Lower leg skin (tissue), 4 donors: ENCODE results near the gene SEC63. TPM values are rescaled to one million over a fixed set of nuclear protein-coding genes. Genes with fewer than 3 reads are reported as not detected.

Experiments
- DNase-seq, 2 donors: peaks; one replicate each; pipeline ENCODE4 v3.0.0-alpha.2; 2019; ENCODE audit warnings: low spot score in 2 of 2
- H3K4me3 ChIP-seq: fragments of 200-600 bp; sonication (generic); 2 replicates; pipeline ENCODE4 v1.5.1; 2017; ENCODE audit warnings: mild to moderate bottlenecking, low read depth; ENCODE audit not compliant: poor library complexity, severe bottlenecking
- CTCF ChIP-seq, 3 donors: fragments of 450-650 bp; IDR thresholded peaks; one replicate each; pipeline ENCODE4 v1.5.1; 2016; ENCODE audit warnings: antibody characterized with exemption in 3 of 3, mild to moderate bottlenecking in 3 of 3, moderate library complexity in 2 of 3
- POLR2A ChIP-seq, 2 donors: fragments of 450-650 bp; IDR thresholded peaks; one replicate each; pipeline ENCODE4 v1.6.1; 2016 to 2017; ENCODE audit warnings: antibody characterized with exemption in 2 of 2, mild to moderate bottlenecking in 1 of 2, moderate library complexity in 1 of 2
- WGBS, 2 donors: methylation state at CpG; one replicate each; pipeline ENCODE4 v1.1.5; 2018; 5-methylcytosine and 5-hydroxymethylcytosine counted together
- intact Hi-C: fragments of 100-400 bp; cut with DNase I; formaldehyde crosslinking; loops from one replicate; pipeline ENCODE4 v1.15.0; 2023; ENCODE audit warnings: low total_unique reads
- total RNA-seq, 4 donors: library from RNA; depleted of rRNA; stranded (reverse); fragments of >200 nt; gene quantifications; one replicate each; pipeline ENCODE4 v1.1.0, GENCODE V29; 2016

SEC63 gene
- total RNA-seq, 4 donors from 2014 or later = 11.4 to 31.9 (median 15.6) TPM

GRCh38 chr6:107869871-107870270, 88.1 kb downstream of the SEC63 start:
- no peak for DNase-seq
- intact Hi-C loops = no loop called here
- WGBS, 2 donors = 0 to 3% methylated on average over 1 of the region's 1 CpG
- TF ChIP-seq CTCF (IDR thresholded peaks at IDR 0.05) (no peak), POLR2A (IDR thresholded peaks at IDR 0.05) (no peak)
- H3K4me3 ChIP-seq = no peak overlapping the region

- intact Hi-C loops = no loop called here
- WGBS, 2 donors = 58 to 61% methylated on average over 3 of the region's 3 CpGs
- TF ChIP-seq POLR2A (IDR thresholded peaks at IDR 0.05) = no peak
- no peak for TF ChIP-seq CTCF (IDR thresholded peaks at IDR 0.05)
- no peak for DNase-seq
- H3K4me3 ChIP-seq = no peak overlapping the region
Observed at GRCh38 chr6:107868867-107869611, 89.0 kb downstream of the SEC63 start.

- intact Hi-C loops = no loop called here
- DNase-seq = no peak
- TF ChIP-seq CTCF (IDR thresholded peaks at IDR 0.05) = no peak
- no peak for TF ChIP-seq POLR2A (IDR thresholded peaks at IDR 0.05)
- 20 to 35% methylated on average over 4 of the region's 4 CpGs for WGBS, 2 donors
- H3K4me3 ChIP-seq = no peak overlapping the region
Observed at GRCh38 chr6:107867302-107867615, 90.7 kb downstream of the SEC63 start.

GRCh38 chr6:107866606-107867301, 91.3 kb downstream of the SEC63 start:
- no peak for DNase-seq
- TF ChIP-seq CTCF (IDR thresholded peaks at IDR 0.05) = no peak
- TF ChIP-seq POLR2A (IDR thresholded peaks at IDR 0.05) = no peak
- intact Hi-C loops = no loop called here
- H3K4me3 ChIP-seq = no peak overlapping the region
- 48 to 55% methylated on average over 11 of the region's 11 CpGs for WGBS, 2 donors

- DNase-seq = no peak
- 68 to 71% methylated on average over 5 of the region's 5 CpGs for WGBS, 2 donors
- no peak overlapping the region for H3K4me3 ChIP-seq
- intact Hi-C loops = no loop called here
- TF ChIP-seq POLR2A (IDR thresholded peaks at IDR 0.05) (no peak), CTCF (IDR thresholded peaks at IDR 0.05) (no peak)
Observed at GRCh38 chr6:107864226-107865127, 93.5 kb downstream of the SEC63 start.
